GM18511 (cell line): ENCODE data around the gene SLC66A2.

Experiments
- ATAC-seq: cut with Tn5 transposase; IDR thresholded peaks from one replicate; pipeline ENCODE4 v1.9.1; 2021; ENCODE audit warnings: mild to moderate bottlenecking, moderate library complexity; ENCODE audit not compliant: unreplicated experiment

SLC66A2 gene

GRCh38 chr18:79904357-79905147, 46.9 kb downstream of the SLC66A2 start:
- no peak for ATAC-seq

- no peak for ATAC-seq
These were observed 47.6 kb downstream of the SLC66A2 start for GRCh38 chr18:79903787-79904356.

- ATAC-seq: no peak
These were observed 48.3 kb downstream of the SLC66A2 start for GRCh38 chr18:79903071-79903635.

GRCh38 chr18:79902640-79903039, 48.8 kb downstream of the SLC66A2 start:
- ATAC-seq: no peak

GRCh38 chr18:79902075-79902474, 49.4 kb downstream of the SLC66A2 start:
- ATAC-seq: no peak

GRCh38 chr18:79901665-79902064, 49.8 kb downstream of the SLC66A2 start:
- no peak for ATAC-seq

- no peak for ATAC-seq
These were observed 50.6 kb downstream of the SLC66A2 start for GRCh38 chr18:79900610-79901570.

- no peak for ATAC-seq
These were observed 51.6 kb downstream of the SLC66A2 start for GRCh38 chr18:79899609-79900445.

GRCh38 chr18:79898952-79899608, 52.4 kb downstream of the SLC66A2 start:
- ATAC-seq: no peak

GRCh38 chr18:79897940-79898625, 53.4 kb downstream of the SLC66A2 start:
- no peak for ATAC-seq

- no peak for ATAC-seq
These were observed 54.7 kb downstream of the SLC66A2 start for GRCh38 chr18:79896738-79897137.

GRCh38 chr18:79890674-79891073, 60.8 kb downstream of the SLC66A2 start:
- no peak for ATAC-seq

GRCh38 chr18:79889569-79889968, 61.9 kb downstream of the SLC66A2 start:
- ATAC-seq: no peak

- ATAC-seq: no peak
These were observed 63.4 kb downstream of the SLC66A2 start for GRCh38 chr18:79888016-79888415.

GRCh38 chr18:79887181-79888000, 64.1 kb downstream of the SLC66A2 start:
- ATAC-seq: no peak

- no peak for ATAC-seq
These were observed 66.3 kb downstream of the SLC66A2 start for GRCh38 chr18:79884963-79885728.

- no peak for ATAC-seq
These were observed 67.0 kb downstream of the SLC66A2 start for GRCh38 chr18:79884294-79884962.
